Endothelial cell of umbilical vein (primary cell): Measurements from ENCODE around the gene NELFCD. TPM values are rescaled to one million over a fixed set of nuclear protein-coding genes. Genes with fewer than 3 reads are reported as not detected.

ENCODE experiments used
- BruUV-seq: library from RNA; stranded (reverse); fragments of 400-500 nt; replicated peaks from 2 replicates; lab custom pipeline; 2021; lab: Mats Ljungman, UMichigan
- CTCF ChIA-PET: fragments of 300-600, 350-600 bp; sonication (Branson Sonifier 250); formaldehyde crosslinking; loops from one replicate; lab custom pipeline; 2021; ENCODE audit warnings: antibody characterized with exemption, inconsistent platforms; lab: Charles Lee
- POLR2A ChIA-PET: fragments of 300-600, 350-600 bp; sonication (Branson Sonifier 250); formaldehyde crosslinking; loops from one replicate; lab custom pipeline; 2021; ENCODE audit warnings: antibody characterized with exemption, inconsistent platforms; lab: Charles Lee
- DNase-seq: peaks from one replicate; pipeline ENCODE4 v3.0.0-alpha.2; 2011; ENCODE audit warnings: low read depth, low spot score
- FAIRE-seq: peaks from 2 replicates; lab custom pipeline; 2011; peaks lifted over from hg19 to GRCh38; lab: Jason Lieb, UNC
- H2AFZ ChIP-seq: 2 replicates; pipeline ENCODE4 v1.6.0; 2012; ENCODE audit warnings: low read depth, low read length, control low read depth, inconsistent platforms
- H3K27ac ChIP-seq: 2 replicates; pipeline ENCODE4 v1.5.1; 2011; ENCODE audit warnings: low read depth, mild to moderate bottlenecking, control low read depth, low read length, moderate library complexity; ENCODE audit not compliant: insufficient read depth
- H3K27me3 ChIP-seq, 2 experiments: 2 replicates each; pipeline versions ENCODE4 v1.6.0 to v1.6.1; 2011; ENCODE audit warnings: low read length in 2 of 2, mixed read lengths in 1 of 2; ENCODE audit not compliant: control insufficient read depth in 2 of 2, insufficient read depth in 2 of 2
- H3K36me3 ChIP-seq, 2 experiments: 2 replicates in 1 of 2; 3 replicates in 1 of 2; pipeline ENCODE4 v1.5.1; 2011; ENCODE audit warnings: low read length in 2 of 2, mild to moderate bottlenecking in 1 of 2, moderate library complexity in 1 of 2; ENCODE audit not compliant: control insufficient read depth in 2 of 2, insufficient read depth in 2 of 2; ENCODE audit errors: extremely low read depth in 1 of 2
- H3K4me1 ChIP-seq: 3 replicates; pipeline ENCODE4 v1.5.1; 2011; ENCODE audit warnings: mild to moderate bottlenecking, low read length; ENCODE audit not compliant: control insufficient read depth, insufficient read depth; ENCODE audit errors: extremely low read depth
- H3K4me2 ChIP-seq: 2 replicates; pipeline ENCODE4 v1.6.1; 2011; ENCODE audit warnings: low read length, control low read depth, mixed read lengths; ENCODE audit not compliant: insufficient read depth
- H3K4me3 ChIP-seq, 3 experiments: fragments of 200-600 bp in 1 of 3; sonication (generic), shearing (Covaris generic) in 1 of 3; replicated peaks in 1 of 3; 2 replicates each; pipeline ENCODE4 v1.5.1; 2011 to 2016; ENCODE audit warnings: control low read depth in 3 of 3, low read length in 3 of 3, mild to moderate bottlenecking in 2 of 3, inconsistent platforms in 1 of 3, low read depth in 1 of 3, moderate library complexity in 1 of 3; ENCODE audit not compliant: insufficient read depth in 1 of 3
- H3K79me2 ChIP-seq: 2 replicates; pipeline ENCODE4 v1.6.0; 2012; ENCODE audit warnings: low read length, inconsistent platforms; ENCODE audit not compliant: control insufficient read depth, insufficient read depth
- H3K9ac ChIP-seq: replicated peaks from 2 replicates; pipeline ENCODE3; 2011; ENCODE audit warnings: low read length, control low read depth; ENCODE audit not compliant: insufficient read depth; ENCODE audit errors: extremely low read depth
- H3K9me1 ChIP-seq: replicated peaks from 3 replicates; pipeline ENCODE4 v1.6.0; 2011; ENCODE audit warnings: mild to moderate bottlenecking, low read length; ENCODE audit not compliant: control insufficient read depth, insufficient read depth; ENCODE audit errors: extremely low read depth
- H3K9me3 ChIP-seq: replicated peaks from 2 replicates; pipeline ENCODE4 v1.5.1; 2012; ENCODE audit warnings: low read length, inconsistent platforms; ENCODE audit not compliant: control insufficient read depth, insufficient read depth
- H4K20me1 ChIP-seq: replicated peaks from 2 replicates; pipeline ENCODE3; 2011; ENCODE audit warnings: mild to moderate bottlenecking, low read length; ENCODE audit not compliant: control insufficient read depth, insufficient read depth; ENCODE audit errors: extremely low read depth
- CTCF ChIP-seq, 2 donors: IDR thresholded peaks; 1 replicate in 1 of 2; 2 replicates in 1 of 2; pipeline ENCODE4 v1.5.1; 2011; ENCODE audit warnings: low read length in 2 of 2, mild to moderate bottlenecking in 2 of 2, moderate library complexity in 2 of 2, control low read depth in 1 of 2, inconsistent platforms in 1 of 2, low read depth in 1 of 2; ENCODE audit not compliant: insufficient read depth in 1 of 2; ENCODE audit errors: extremely low read depth in 1 of 2
- EZH2 ChIP-seq: IDR thresholded peaks from 2 replicates; pipeline ENCODE4 v1.6.1; 2012; ENCODE audit warnings: borderline replicate concordance, low read depth, mild to moderate bottlenecking, moderate library complexity, low read length, inconsistent platforms; ENCODE audit not compliant: severe bottlenecking
- FOS ChIP-seq: IDR thresholded peaks from 2 replicates; pipeline ENCODE4 v1.6.1; 2011; ENCODE audit warnings: mild to moderate bottlenecking, low read length, moderate library complexity, borderline replicate concordance; ENCODE audit not compliant: insufficient read depth
- GATA2 ChIP-seq: IDR thresholded peaks from 2 replicates; pipeline ENCODE4 v1.7.0; 2011; ENCODE audit warnings: low read depth, mild to moderate bottlenecking, moderate library complexity, mixed read lengths, low read length; ENCODE audit not compliant: insufficient read length, insufficient read depth
- JUN ChIP-seq: IDR thresholded peaks from 2 replicates; pipeline ENCODE4 v1.6.1; 2011; ENCODE audit warnings: borderline replicate concordance, low read depth; ENCODE audit not compliant: insufficient read length, insufficient read depth
- MAX ChIP-seq: IDR thresholded peaks from 2 replicates; pipeline ENCODE4 v1.6.1; 2011; ENCODE audit not compliant: insufficient read depth, insufficient read length
- MYC ChIP-seq: IDR thresholded peaks from one replicate; pipeline ENCODE4 v1.6.1; 2011; ENCODE audit warnings: mild to moderate bottlenecking, low read depth, low read length
- POLR2A ChIP-seq: IDR thresholded peaks from 2 replicates; pipeline ENCODE4 v1.6.1; 2012; ENCODE audit warnings: low read depth, mild to moderate bottlenecking, control low read depth, low read length
- POLR2AphosphoS5 ChIP-seq: IDR thresholded peaks from 2 replicates; pipeline ENCODE4 v1.6.1; 2012; ENCODE audit warnings: low read depth, mild to moderate bottlenecking, control low read depth, low read length, moderate library complexity; ENCODE audit not compliant: insufficient read depth
- dilution Hi-C: fragments of 300-500 bp; cut with MboI; formaldehyde crosslinking; loops from one replicate; pipeline ENCODE4 v1.15.0; 2019; ENCODE audit warnings: low sequenced_read_pairs; ENCODE audit not compliant: extremely low pct_ligation_motif_present
- intact Hi-C: fragments of 100-400 bp; cut with micrococcal nuclease; formaldehyde crosslinking; loops from one replicate; pipeline ENCODE4 v1.10.0; 2022
- polyA plus RNA-seq, 4 experiments: library from polyadenylated mRNA; depleted of rRNA in 3 of 4; stranded (reverse) in 3 of 4; unstranded in 1 of 4; fragments of >200 nt; gene quantifications; 2 replicates each; pipeline versions ENCODE4 v1.2.1 to v1.2.3, GENCODE V29; 2011 to 2012; ENCODE audit warnings: missing spikeins in 1 of 4
- total RNA-seq: library from RNA; stranded (reverse); gene quantifications from 2 replicates; pipeline ENCODE4 v1.2.3, GENCODE V29; 2021

The NELFCD gene
- total and polyA plus RNA-seq, 2 donors (not counting 3 experiments of a cell fraction or from before 2014, with no cell fraction given) = 90.1 to 92.5 TPM

- H3K9me1 ChIP-seq = no peaks in the 10 kb centered on the region
- dilution Hi-C loops = no loop called here
- CTCF ChIA-PET = interaction anchor here (0.8 kb wide), 1 partner anchor 12 kb away, joined by 3 read pairs; no protein-coding TSS in a partner anchor
Measured at GRCh38 chr20:59013031-59013951, 32.2 kb downstream of the NELFCD start.

More at GRCh38 chr20:59013031-59013951, 32.2 kb downstream of the NELFCD start:
- Histone ChIP-seq H3K4me3 (no peak overlapping the region), H3K36me3 (no peaks in the 10 kb centered on the region), H4K20me1 (no peaks in the 10 kb centered on the region), H3K9me3 (no peaks in the 10 kb centered on the region), H3K4me1 (peaks cover 28% of the 10 kb centered on the region), H3K27ac (no peak overlapping the region), H3K9ac (no peak overlapping the region), H2AFZ (no peak overlapping the region), H3K27me3 (no peaks in the 10 kb centered on the region), H3K4me2 (no peak overlapping the region), H3K79me2 (no peaks in the 10 kb centered on the region)
- TF ChIP-seq GATA2 (no peak), EZH2 (no peak), MAX (no peak), CTCF (IDR thresholded peaks at IDR 0.05; ENCODE audit: extremely low read depth in 1 of 2, insufficient read depth in 1 of 2, low read depth in 1 of 2, low read length in 2 of 2) (no peak), FOS (no peak), POLR2A (no peak), JUN (no peak), MYC (no peak), POLR2AphosphoS5 (no peak)
- no TSS peak for BruUV-seq
- intact Hi-C loops = loop anchor here (10.0 kb wide), 2 partner anchors 358 to 932 kb away; partner anchors contain the start of genes FAM217B, PPP1R3D and STX16
- DNase-seq (no peak), FAIRE-seq (no peak)
- POLR2A ChIA-PET = no interaction called here
